ENCODE data around the gene TRIM17. TPM values are rescaled to one million over a fixed set of nuclear protein-coding genes. Genes with fewer than 3 reads are reported as not detected.

Gene TRIM17
- total RNA-seq, 2 experiments from 2014 or later = 1.9 to 2.7 TPM

DNA sequence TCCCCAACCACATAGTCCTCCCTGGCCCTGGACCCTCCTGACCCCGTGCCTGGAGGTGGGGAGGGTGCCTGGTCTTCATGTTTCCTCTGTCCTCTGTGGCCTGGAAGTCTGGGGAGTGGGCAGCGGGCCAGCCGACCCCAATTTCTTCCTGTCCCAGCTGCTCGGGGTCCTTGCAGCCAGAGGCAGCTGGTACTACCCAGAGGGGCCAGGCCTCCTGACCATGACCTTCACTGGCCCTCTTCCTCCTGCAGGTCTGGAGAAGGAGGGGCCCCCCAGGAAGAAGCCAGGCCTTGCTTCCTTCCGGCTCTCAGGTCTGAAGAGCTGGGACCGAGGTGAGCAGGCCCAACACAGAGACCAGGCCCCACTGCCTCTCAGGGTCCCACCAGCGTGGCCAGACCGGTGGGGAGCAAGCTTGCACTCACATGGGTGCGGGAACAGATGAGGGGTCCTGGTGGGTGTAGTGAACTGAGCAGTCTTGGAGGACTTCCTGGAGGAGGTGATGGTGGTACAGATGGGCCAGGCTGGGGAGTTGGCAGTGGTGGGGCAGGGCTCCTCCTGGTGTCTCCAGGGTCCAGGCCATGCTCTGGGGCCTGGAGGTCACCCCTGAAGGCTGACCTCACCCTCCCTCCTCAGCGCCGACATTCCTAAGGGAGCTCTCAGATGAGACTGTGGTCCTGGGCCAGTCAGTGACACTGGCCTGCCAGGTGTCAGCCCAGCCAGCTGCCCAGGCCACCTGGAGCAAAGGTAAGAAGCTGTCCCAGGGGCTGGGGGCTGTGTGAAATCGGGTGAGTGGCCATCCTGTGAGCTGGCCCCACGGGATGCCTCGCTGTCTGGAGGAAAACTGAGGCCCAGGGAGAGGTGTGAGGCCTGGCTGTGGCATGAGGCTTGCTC, 42.7 kb downstream of the TRIM17 start:
- Mint-ChIP-seq H3K4me3 (no peak overlapping the region), H3K4me1 (ENCODE audit: low read depth) (peaks cover 4% of the 10 kb centered on the region), H3K27me3 (peaks cover 4% of the 10 kb centered on the region), H3K36me3 (ENCODE audit: low read depth) (no peaks in the 10 kb centered on the region), H3K9me3 (no peaks in the 10 kb centered on the region), H3K27ac (no peak overlapping the region)
- DNase-seq = no peak
- POLR2A ChIA-PET = interaction anchor here (1.1 kb wide), 1 partner anchor 75 kb away, joined by 3 read pairs; no protein-coding TSS in a partner anchor
- intact Hi-C loops (cut with micrococcal nuclease) = no loop called here
- CTCF ChIA-PET = no interaction called here
- TF ChIP-seq, protein P1, sequence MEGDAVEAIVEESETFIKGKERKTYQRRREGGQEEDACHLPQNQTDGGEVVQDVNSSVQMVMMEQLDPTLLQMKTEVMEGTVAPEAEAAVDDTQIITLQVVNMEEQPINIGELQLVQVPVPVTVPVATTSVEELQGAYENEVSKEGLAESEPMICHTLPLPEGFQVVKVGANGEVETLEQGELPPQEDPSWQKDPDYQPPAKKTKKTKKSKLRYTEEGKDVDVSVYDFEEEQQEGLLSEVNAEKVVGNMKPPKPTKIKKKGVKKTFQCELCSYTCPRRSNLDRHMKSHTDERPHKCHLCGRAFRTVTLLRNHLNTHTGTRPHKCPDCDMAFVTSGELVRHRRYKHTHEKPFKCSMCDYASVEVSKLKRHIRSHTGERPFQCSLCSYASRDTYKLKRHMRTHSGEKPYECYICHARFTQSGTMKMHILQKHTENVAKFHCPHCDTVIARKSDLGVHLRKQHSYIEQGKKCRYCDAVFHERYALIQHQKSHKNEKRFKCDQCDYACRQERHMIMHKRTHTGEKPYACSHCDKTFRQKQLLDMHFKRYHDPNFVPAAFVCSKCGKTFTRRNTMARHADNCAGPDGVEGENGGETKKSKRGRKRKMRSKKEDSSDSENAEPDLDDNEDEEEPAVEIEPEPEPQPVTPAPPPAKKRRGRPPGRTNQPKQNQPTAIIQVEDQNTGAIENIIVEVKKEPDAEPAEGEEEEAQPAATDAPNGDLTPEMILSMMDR (IDR thresholded peaks at IDR 0.05) = no peak
- ATAC-seq = no peak

- CTCF ChIA-PET = no interaction called here
- TF ChIP-seq, protein P1 (IDR thresholded peaks at IDR 0.05) = no peak
These were observed 43.5 kb downstream of the TRIM17 start for GRCh38 chr1:228373004-228373680.

GRCh38 chr1:228372183-228373003, 44.3 kb downstream of the TRIM17 start:
- Mint-ChIP-seq H3K4me3 (no peak overlapping the region), H3K9me3 (no peaks in the 10 kb centered on the region), H3K4me1 (ENCODE audit: low read depth) (no peaks in the 10 kb centered on the region), H3K27me3 (no peaks in the 10 kb centered on the region), H3K36me3 (ENCODE audit: low read depth) (no peaks in the 10 kb centered on the region), H3K27ac (no peak overlapping the region)
- DNase-seq (no peak), ATAC-seq (no peak)
- intact Hi-C loops (cut with micrococcal nuclease) = no loop called here
- CTCF ChIA-PET = no interaction called here
- TF ChIP-seq, protein P1 (IDR thresholded peaks at IDR 0.05) = no peak
- POLR2A ChIA-PET = no interaction called here

More at GRCh38 chr1:228373004-228373680, 43.5 kb downstream of the TRIM17 start:
- Mint-ChIP-seq H3K27me3 (no peaks in the 10 kb centered on the region), H3K9me3 (no peaks in the 10 kb centered on the region), H3K27ac (no peak overlapping the region), H3K4me3 (no peak overlapping the region), H3K4me1 (ENCODE audit: low read depth) (no peaks in the 10 kb centered on the region), H3K36me3 (ENCODE audit: low read depth) (no peaks in the 10 kb centered on the region)
- ATAC-seq (no peak), DNase-seq (no peak)
- intact Hi-C loops (cut with micrococcal nuclease) = no loop called here
- POLR2A ChIA-PET = no interaction called here

- no peak for ATAC-seq
- H3K27me3 Mint-ChIP-seq = no peaks in the 10 kb centered on the region
- TF ChIP-seq, protein P1 (IDR thresholded peaks at IDR 0.05) = no peak
- no peaks in the 10 kb centered on the region for H3K9me3 Mint-ChIP-seq
- intact Hi-C loops (cut with micrococcal nuclease) = no loop called here
- no peaks in the 10 kb centered on the region for H3K4me1 Mint-ChIP-seq (ENCODE audit: low read depth)
- ChIA-PET POLR2A (no interaction called here), CTCF (no interaction called here)
- no peak overlapping the region for H3K4me3 Mint-ChIP-seq
- DNase-seq = no peak
- no peak overlapping the region for H3K27ac Mint-ChIP-seq
- no peaks in the 10 kb centered on the region for H3K36me3 Mint-ChIP-seq (ENCODE audit: low read depth)
These were observed 44.9 kb downstream of the TRIM17 start for GRCh38 chr1:228371741-228372182.
